Stimulated activated effector memory CD8-positive, alpha-beta T cell treated with anti-CD3 and anti-CD28 coated beads, Interleukin-12 subunit alpha, Interleukin-12 subunit beta, amount 100 ng/mL, for 72 hours (primary cell): Measurements from ENCODE around the gene MFGE8.

Experiments used
- ATAC-seq: fragments of 150-1000 bp; cut with Tn5 transposase; 2 replicates; pipeline ENCODE4 v1.10.0; 2021
- DNase-seq, 2 donors: peaks; one replicate each; pipeline ENCODE4 v3.0.0; 2021 to 2022; ENCODE audit warnings: low spot score in 2 of 2
- H3K27ac Mint-ChIP-seq: one replicate; pipeline ENCODE4 v1.8.0; 2022; ENCODE audit warnings: mild to moderate bottlenecking, mixed read lengths
- H3K36me3 Mint-ChIP-seq: one replicate; pipeline ENCODE4 v1.8.0; 2022; ENCODE audit warnings: mild to moderate bottlenecking, mixed read lengths
- H3K4me1 Mint-ChIP-seq: one replicate; pipeline ENCODE4 v1.8.0; 2022; ENCODE audit warnings: mixed read lengths
- H3K4me3 Mint-ChIP-seq: one replicate; pipeline ENCODE4 v1.8.0; 2022; ENCODE audit warnings: mild to moderate bottlenecking, mixed read lengths
- H3K9me3 Mint-ChIP-seq: one replicate; pipeline ENCODE4 v1.8.0; 2022; ENCODE audit warnings: mixed read lengths

MFGE8 gene

DNA sequence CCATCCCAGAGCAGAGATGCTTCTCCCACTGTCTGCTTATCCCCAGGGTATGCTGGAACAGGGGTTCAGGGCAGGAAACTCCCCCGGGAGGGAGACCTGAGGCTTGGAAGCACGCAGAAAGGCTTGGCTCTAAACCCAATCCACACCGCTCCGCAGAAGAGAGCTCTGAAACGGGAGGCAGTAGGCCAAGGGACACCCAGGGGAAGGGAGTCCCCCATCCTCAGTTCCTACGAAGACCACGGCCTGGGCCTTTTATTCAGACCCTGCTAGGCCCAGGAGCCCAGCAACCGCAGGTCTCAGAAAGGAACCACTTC is 16.1 kb downstream of the MFGE8 start:
- peaks cover 11% of the 10 kb centered on the region for H3K36me3 Mint-ChIP-seq
- no peak overlapping the region for H3K4me3 Mint-ChIP-seq
- H3K9me3 Mint-ChIP-seq, result no peaks in the 10 kb centered on the region
- no peak for DNase-seq
- peaks cover 26% of the 10 kb centered on the region for H3K4me1 Mint-ChIP-seq
- ATAC-seq, result no peak
- H3K27ac Mint-ChIP-seq, result no peak overlapping the region

DNA sequence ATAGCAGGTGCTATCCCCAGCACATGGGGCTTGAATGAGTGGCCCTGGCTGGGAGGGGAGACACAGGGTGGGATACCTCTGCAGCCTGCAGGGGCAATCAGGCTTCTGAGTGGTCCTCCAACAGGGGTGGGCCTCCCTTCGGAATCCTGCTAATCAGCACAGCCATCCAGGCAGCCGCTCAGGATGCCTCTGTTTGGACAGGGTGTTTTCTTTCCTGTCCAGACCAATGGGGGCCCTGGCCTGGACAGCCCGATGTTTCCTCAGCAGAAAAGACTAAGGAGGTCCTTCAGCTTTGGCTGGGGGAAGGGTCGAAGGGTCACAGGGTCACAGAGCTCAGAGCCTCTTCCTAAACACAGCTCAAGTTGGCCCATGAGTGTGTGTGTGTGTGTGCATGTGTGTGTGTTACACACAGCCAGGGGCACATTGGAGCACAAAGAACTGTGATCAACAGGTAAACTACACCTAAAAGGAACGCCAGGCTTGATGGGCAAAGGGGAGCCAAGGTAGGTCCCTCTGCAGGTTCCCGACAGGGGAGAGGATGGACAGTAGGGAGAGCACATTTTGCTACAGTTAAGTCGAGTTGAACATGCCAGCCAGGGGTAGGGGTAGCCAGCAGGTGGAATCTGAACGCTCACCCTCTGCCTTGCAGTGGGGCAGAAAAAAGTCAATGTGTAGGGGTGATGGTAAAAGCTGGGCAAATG is 16.7 kb downstream of the MFGE8 start:
- no peak for ATAC-seq

DNA sequence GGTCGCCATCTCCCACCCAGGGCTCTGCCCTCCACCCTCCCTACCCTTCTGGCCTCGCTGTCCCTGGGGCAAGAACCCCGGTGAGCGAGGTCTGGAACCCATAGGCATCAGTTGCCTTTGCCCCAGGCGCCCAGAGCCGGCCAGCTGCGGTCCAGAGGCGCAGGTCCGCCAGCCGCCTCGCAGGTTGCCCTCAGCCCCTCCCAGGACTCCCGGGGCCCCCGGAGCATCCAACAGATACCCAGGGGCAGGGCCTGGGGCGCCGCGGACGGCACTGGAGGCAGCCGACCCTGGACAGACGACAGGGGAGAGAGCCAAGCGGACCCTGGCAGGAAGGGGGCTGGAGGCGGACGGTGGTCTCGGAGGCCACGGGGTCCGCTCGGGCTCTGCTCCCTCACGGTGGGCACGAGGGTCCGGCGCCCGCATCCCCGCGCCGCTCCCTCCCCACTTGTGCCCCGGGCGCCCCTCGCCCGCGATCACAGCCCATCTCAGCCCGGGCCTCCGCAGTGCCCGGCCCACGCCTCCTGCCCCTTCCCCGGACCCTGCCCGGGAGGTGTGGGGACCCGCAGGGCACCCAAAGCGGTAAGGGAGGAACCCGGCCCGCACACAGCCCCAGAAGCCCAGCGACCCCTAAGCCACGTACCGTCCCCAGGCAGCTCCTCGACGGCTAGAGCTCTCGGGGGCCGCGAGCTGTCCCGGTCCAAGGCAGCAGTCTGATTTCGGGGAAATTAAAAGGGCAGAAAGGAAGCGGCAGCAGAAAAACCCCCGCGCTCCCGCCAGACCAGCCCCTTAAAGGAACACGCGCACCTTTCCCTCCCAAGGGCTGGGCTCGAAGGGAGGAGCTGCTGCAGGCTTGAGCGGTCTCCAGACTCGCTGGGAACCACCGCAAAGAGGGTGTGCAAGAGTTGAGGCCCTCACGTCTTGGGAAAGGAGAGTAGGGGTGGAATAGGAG is 18.1 kb downstream of the MFGE8 start, which contains the start of gene HAPLN3:
TSS of gene HAPLN3 (minus strand) at position 726 of the 949 bp plus-strand sequence. CDS start 8,246 bp downstream, outside the sequence.
- peak; percentile 34 to 77 for DNase-seq
- Mint-ChIP-seq H3K9me3 (no peaks in the 10 kb centered on the region), H3K27ac (peak within 1 kb of the TSS; percentile 55), H3K36me3 (peaks cover 11% of the 10 kb centered on the region), H3K4me3 (peak within 1 kb of the TSS; percentile 73), H3K4me1 (peaks cover 26% of the 10 kb centered on the region)
- peak; percentile 67 for ATAC-seq

More for the DNA sequence above, 16.7 kb downstream of the MFGE8 start:
- Mint-ChIP-seq H3K9me3 (no peaks in the 10 kb centered on the region), H3K4me1 (peaks cover 26% of the 10 kb centered on the region), H3K36me3 (peaks cover 6% of the 10 kb centered on the region), H3K4me3 (no peak overlapping the region), H3K27ac (no peak overlapping the region)
- no peak for DNase-seq

DNA sequence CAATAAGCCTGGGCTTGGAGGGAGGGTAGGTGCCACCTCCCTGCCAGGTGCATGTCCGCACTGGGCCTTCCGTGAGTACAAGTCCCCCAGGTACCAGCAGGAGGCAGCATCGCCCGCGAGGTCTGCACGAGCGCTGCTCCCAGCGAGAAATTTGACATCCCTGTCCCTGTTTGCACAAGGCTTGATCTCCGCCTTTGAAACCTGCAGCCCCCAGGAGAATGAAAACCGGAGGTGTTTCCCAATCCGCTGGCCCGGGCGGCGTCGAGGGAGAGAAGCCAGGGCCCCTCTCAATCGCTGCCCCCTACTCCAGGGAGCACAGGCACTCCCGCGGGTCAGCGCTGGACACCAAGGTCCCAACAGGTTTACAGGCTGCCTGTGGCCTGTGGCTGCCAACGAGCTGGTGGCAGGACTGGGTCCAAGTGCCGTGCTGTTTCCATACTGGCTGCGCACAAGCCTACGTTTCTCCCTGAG is 18.8 kb downstream of the MFGE8 start:
- H3K36me3 Mint-ChIP-seq, result peaks cover 13% of the 10 kb centered on the region
- peak; percentile 83 for ATAC-seq
- no peaks in the 10 kb centered on the region for H3K9me3 Mint-ChIP-seq
- no peak overlapping the region for H3K27ac Mint-ChIP-seq
- peak overlapping the region; percentile 73 for H3K4me3 Mint-ChIP-seq
- DNase-seq, result peak; percentile 72 to 89
- peaks cover 26% of the 10 kb centered on the region for H3K4me1 Mint-ChIP-seq

DNA sequence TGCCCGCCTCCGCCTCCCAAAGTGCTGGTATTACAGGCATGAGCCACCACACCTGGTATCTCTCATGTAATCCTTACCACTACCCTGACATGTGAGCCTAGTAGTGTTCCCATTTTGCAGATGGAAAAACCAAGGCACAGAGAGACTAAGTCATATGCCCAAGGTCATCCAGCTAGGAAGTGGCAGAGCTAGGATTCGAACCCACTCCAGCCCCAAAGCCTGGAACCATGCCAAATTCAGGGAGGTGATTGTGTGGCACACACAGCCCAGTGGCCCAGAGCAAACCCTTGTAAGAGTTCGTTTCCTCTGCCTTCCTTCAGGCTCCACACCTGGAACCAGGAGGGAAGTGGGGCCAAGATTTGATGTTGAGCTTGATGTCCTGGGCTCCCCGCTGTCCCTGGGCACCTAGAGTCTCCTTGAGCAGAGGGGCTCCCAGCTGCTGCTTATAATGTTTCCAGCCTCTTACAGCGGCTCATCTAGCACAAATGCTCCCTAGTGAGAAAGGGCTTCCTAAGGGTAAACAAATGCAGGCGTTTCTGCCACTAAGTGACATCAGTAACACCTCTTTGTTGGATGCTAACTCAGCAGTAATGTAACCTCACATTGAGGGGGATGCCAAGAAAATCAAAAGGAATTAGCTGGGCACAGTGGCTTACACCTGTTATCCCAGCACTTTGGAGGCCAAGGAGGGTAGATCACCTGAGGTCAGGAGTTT is 21.5 kb downstream of the MFGE8 start:
- H3K27ac Mint-ChIP-seq, result no peak overlapping the region
- H3K4me1 Mint-ChIP-seq, result peaks cover 14% of the 10 kb centered on the region
- H3K9me3 Mint-ChIP-seq, result no peaks in the 10 kb centered on the region

DNA sequence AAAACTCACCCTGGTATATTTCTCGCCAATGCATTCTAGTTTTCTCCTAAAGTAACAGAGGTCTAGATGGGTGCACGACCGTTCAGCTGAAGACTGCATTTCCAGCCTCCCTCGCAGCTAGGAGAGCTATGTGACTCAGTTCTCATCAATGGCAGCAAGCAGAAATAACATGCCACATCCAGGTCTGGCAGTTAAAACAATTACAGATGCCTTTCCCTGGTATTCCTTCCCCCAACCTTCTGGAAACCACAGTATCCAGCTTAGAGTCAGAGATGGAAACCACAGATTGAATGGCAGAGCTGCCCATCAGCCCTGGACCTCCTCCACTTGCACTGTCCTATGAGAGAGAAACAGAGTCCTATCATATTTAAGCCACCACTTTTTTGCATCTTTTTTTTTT is 22.7 kb downstream of the MFGE8 start:
- Mint-ChIP-seq H3K4me1 (peaks cover 7% of the 10 kb centered on the region), H3K9me3 (no peaks in the 10 kb centered on the region), H3K27ac (no peak overlapping the region), H3K36me3 (peaks cover 33% of the 10 kb centered on the region), H3K4me3 (no peak overlapping the region)
- ATAC-seq (no peak), DNase-seq (no peak)

More for the DNA sequence above, 21.5 kb downstream of the MFGE8 start:
- ATAC-seq, result no peak
- DNase-seq, result no peak
- Mint-ChIP-seq H3K36me3 (peaks cover 24% of the 10 kb centered on the region), H3K4me3 (no peak overlapping the region)

DNA sequence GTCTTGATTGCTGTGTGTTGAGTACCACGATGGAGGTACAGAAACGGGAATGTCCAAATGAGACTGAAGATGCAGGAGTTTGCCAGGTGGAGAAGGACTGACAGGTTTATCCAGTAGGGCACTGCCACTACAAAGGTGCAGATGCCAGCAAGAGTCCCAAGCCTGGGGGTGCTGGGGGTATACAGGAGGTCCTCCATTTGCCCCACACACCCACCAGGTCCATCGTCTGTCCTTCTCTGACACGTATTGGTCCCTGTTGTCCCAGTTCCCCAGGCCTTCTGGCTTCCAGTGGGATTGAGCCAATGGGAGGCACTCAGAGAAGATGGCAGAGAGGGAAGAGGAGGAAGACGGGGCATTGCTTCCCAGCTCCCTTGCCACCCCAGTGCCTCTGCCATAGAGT is 24.5 kb downstream of the MFGE8 start:
- H3K36me3 Mint-ChIP-seq, result peaks cover 45% of the 10 kb centered on the region
- H3K4me1 Mint-ChIP-seq, result no peaks in the 10 kb centered on the region
- no peaks in the 10 kb centered on the region for H3K9me3 Mint-ChIP-seq
- DNase-seq (no peak), ATAC-seq (no peak)
- no peak overlapping the region for H3K4me3 Mint-ChIP-seq
- no peak overlapping the region for H3K27ac Mint-ChIP-seq

DNA sequence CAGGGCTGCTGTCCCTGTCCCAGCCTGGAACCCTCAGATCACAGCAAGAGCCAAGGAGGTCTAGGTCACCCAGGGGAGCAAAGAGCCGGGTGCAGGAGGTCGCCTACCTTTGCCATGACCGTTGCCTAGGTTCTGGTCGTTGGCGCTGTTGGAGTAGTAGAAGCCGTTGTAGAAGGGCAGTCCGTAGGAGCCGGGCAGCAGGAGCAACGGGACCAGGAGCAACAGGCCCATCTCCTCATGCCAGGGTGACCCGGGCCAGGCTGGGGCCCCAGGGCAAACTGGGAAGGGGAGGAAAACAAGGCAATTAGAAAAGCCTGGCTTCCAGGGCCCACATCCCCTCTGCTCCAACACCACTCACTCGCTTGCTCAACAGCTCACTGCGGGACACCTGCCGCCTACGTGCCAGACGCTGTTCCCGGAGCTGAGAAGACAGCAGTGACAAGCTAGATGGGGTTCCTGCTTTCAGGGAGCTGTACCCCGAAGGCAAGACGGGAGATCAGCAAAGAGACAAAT is 26.1 kb downstream of the MFGE8 start:
- no peak overlapping the region for H3K27ac Mint-ChIP-seq
- no peak for DNase-seq
- no peak overlapping the region for H3K4me3 Mint-ChIP-seq
- no peaks in the 10 kb centered on the region for H3K9me3 Mint-ChIP-seq
- H3K36me3 Mint-ChIP-seq, result peaks cover 51% of the 10 kb centered on the region
- H3K4me1 Mint-ChIP-seq, result no peaks in the 10 kb centered on the region
- ATAC-seq, result no peak

DNA sequence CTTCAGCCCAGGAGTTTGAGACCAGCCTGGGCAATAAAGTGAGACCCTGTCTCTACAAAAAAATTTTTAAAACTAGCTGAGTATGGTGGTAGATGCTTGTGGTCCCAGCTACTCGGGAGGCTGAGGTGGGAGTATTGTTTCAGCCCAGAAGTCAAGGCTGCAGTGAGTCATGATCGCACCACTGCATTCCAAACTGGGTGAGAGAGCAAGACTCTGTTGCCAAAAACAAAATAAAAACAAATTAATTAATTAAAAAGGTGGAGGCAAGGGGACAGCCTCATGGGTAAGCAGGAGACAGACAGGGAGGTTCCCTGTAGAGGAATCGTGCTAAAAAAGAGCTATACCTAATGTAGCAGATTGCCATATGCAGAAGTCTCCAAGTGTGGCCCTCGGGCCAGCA is 30.4 kb downstream of the MFGE8 start:
- H3K27ac Mint-ChIP-seq, result no peak overlapping the region
- no peaks in the 10 kb centered on the region for H3K4me1 Mint-ChIP-seq
- ATAC-seq (no peak), DNase-seq (no peak)
- no peak overlapping the region for H3K4me3 Mint-ChIP-seq
- no peaks in the 10 kb centered on the region for H3K9me3 Mint-ChIP-seq
- H3K36me3 Mint-ChIP-seq, result peaks cover 51% of the 10 kb centered on the region

DNA sequence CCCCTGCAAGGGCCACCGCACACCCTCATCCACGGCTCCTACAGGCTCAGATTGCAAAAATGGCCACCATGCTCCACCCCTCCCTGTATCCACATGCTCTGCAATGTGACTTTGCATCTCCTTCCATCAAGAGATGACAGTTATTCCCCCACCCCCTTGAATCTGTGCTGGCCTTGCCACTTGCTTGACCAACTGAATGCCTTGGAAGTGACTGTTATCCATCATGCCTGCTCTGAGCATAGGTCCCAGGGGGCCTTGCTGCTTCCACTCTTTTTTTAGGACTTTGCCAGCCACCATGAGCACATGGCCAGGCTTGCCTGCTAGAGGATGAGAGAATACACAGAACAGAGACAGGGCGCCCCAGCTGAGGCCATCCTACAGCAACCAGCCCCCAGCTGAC is 31.4 kb downstream of the MFGE8 start:
- no peaks in the 10 kb centered on the region for H3K4me1 Mint-ChIP-seq
- H3K9me3 Mint-ChIP-seq, result no peaks in the 10 kb centered on the region
- H3K27ac Mint-ChIP-seq, result no peak overlapping the region
- DNase-seq, result no peak
- H3K36me3 Mint-ChIP-seq, result peaks cover 45% of the 10 kb centered on the region
- H3K4me3 Mint-ChIP-seq, result no peak overlapping the region
- ATAC-seq, result no peak

DNA sequence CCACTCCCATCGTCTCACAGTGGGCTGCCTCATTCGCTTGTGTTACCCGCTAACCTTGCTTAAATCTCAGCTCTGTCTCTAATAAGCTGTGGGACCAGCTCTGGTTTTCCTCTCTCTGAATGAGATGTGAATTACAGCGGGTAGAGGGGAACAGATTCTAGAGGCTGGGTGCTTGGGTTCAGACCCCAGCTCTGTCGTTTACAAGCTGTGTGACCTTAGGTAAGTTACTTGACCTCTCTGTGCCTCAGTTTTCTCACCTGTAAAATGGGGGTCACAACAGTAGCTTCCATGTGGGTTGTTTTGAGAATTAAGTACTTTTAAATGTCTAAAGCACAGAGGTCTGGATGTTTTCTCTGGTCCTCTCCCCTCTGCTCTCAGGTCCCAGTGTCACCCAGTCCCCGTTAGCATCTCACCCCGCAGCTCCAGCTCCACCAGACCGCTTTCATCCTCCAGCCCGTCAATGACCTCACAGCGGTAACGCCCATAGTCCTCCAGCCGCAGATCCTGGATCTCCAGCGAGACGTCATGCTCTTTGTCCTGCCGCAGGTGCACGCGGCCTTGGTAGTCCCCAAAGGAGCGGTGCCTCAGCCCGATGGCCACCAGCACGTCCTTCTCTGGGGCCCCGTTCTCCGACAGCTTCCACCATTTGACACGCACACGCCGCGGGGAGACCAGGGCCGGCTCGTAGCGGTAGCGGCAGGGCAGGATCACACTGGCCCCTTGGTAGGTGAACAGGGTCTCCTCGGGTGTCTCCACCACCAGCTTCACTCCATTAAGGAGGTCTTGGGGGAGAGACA is 32.0 kb downstream of the MFGE8 start:
- Mint-ChIP-seq H3K9me3 (no peaks in the 10 kb centered on the region), H3K27ac (no peak overlapping the region), H3K4me1 (no peaks in the 10 kb centered on the region), H3K36me3 (peaks cover 44% of the 10 kb centered on the region), H3K4me3 (no peak overlapping the region)
- ATAC-seq (no peak), DNase-seq (no peak)

DNA sequence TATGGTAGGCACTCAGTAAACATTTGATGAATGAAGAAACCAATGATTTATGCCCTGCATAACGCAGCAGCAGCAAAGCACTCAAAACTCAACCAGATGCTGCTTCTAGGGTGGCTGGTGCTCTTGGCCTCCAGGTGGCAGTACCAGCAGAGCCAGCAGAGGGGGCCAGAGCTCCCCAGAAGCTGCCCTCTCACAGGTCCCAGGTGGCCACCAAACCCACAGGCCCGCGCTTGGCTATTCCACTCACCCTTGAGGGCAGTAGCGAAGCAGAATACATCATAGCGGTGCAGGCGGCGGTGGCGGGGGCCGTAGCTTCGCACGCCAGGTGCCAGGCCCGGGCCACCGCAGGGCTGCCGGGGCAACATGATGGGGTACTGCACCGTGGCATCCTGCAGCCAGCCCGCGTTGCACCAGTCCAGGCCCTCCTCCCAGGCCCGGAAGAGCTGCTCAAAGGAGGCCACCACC is 34.4 kb downstream of the MFGE8 start:
- Mint-ChIP-seq H3K4me3 (no peak overlapping the region), H3K9me3 (no peaks in the 10 kb centered on the region), H3K36me3 (peaks cover 23% of the 10 kb centered on the region), H3K27ac (no peak overlapping the region), H3K4me1 (no peaks in the 10 kb centered on the region)
- DNase-seq (peak; percentile 11 to 64), ATAC-seq (peak; percentile 61)

DNA sequence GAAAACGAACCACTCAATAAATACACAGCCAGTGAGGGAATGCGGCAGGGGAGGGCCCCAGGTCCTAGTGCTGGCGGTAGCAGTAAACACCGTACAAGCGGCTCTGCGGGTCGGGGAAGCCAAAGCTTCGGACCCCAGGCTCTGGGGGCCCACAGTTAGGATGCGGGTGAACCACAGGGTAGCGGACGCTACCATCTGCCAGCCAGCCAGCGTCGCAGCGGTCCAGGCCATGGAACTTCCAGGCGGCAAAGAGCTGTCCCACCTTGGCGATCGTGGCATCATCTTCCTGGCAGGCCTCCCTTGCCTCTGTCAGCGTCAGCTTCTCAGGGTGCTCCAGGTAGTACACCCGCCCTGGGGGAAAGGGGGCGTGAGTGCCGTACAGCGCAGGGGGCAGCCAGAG is 35.3 kb downstream of the MFGE8 start:
- peaks cover 17% of the 10 kb centered on the region for H3K36me3 Mint-ChIP-seq
- H3K27ac Mint-ChIP-seq, result no peak overlapping the region
- H3K4me1 Mint-ChIP-seq, result no peaks in the 10 kb centered on the region
- H3K4me3 Mint-ChIP-seq, result no peak overlapping the region
- DNase-seq (no peak), ATAC-seq (no peak)
- no peaks in the 10 kb centered on the region for H3K9me3 Mint-ChIP-seq

DNA sequence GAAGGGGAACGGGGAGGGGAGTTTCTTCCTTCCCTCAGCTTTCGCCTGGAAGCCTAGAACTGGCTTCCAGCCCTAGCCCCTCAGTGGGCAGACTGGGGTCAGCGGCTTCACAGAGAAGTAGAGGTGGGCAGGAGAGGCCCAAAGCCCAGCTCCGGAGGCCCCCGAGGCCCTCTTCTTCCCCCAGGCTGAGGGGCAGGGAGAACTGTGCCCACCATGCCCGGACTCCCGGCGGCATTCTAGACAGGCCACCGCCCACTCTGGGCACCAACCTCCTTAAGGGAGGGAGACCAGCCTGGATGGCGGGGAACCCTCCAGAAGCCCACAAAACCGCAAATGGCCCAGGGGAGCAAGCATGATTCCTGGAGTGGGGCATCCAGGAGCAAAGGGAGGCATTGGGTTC is 35.8 kb downstream of the MFGE8 start:
- Mint-ChIP-seq H3K4me1 (no peaks in the 10 kb centered on the region), H3K36me3 (peaks cover 17% of the 10 kb centered on the region), H3K9me3 (no peaks in the 10 kb centered on the region), H3K27ac (no peak overlapping the region), H3K4me3 (no peak overlapping the region)
- DNase-seq (no peak), ATAC-seq (no peak)
